ENCODE measurements around the gene FAM234B.

Gene FAM234B, protein sequence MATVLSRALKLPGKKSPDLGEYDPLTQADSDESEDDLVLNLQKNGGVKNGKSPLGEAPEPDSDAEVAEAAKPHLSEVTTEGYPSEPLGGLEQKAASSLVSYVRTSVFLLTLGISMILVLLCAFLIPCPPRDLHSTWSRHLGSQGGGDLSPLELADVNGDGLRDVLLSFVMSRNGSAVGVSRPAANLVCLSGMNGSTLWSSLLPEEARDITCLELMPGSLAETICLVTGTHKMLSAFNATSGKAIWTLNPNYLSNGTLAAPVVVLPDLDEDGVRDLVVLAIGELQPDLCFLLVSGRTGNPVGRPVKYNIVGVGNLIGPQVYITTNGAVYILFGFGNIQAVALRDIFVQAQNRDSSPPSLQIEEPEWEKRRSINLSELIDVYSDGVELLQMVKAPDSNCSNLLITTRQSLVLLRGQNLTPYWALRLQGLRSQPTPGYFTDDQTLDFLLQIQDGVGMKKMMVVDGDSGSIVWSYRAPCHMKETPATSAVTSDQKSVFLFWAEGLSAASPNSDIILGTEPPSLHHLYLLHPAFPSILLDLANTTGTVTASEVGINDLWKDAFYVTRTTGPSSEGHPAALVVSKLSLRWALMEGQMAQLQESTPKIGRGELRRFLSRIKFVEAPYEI

DNA sequence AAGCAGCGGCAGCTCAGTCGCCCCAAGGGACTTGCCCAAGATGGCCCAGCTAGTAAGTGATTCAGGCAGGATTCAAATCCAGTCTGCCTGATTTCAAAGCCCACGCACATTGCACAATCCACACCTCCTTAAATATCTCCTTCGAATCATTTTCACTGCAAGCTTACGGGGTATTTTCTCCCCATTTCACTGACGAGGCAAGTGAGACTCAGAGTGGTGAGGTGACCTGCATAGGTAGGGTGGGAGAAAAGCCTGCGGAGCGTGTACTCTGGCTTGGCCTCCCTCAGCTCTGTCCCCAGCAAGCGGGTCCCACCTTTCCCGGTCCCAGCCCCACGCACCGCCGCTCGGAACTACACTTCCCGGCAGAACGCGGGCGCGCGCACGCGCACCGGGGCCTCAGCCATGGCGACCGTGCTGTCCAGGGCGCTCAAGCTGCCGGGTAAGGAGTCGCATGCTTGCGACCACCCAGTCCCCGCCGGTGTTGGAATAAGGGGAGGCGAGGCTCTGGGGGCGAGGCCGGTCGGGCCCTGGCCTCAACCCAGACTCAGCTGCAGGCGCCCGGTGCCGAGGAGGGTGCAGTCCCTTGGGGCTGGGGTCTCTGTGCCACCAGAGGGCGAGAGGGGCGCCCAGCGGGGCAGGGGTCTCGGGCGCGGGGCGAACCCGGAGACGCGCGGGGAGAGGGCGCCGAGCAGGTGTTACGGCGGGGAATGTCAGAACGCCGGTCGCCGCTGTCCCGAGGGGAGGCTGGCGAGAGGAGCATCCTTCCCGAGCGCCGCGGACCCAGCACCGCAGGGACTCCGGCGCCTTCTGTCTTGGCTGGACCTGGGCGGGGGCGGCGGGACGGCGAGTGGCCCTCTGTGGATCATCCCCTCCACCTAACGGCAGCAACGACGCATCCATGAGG, at the start of gene FAM234B:
Gene FAM234B (plus strand): TSS at position 380 of the 904 bp plus-strand sequence. CDS start 23 bp downstream, at position 403.
- DNase-seq (ENCODE audit: low read depth in 2 of 2): peak; percentile 57 to 68

DNA sequence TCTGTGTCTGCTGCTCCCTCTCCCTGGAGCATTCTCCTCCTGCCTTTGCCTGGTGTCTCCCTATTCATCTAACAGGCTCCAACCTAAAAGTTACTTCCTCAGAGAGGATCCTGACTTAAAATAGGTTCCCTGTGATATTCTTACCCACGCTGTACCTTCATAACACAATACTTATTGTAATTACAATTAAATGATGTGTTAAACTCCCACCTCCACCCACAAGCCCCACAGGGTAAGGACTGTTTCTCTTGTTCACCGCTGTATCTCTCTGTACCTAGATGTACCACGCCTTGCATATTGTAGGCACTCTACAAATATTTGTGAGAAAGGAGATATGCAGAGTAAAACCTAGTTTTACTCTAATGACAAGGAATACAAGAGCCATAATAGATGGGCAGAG, 49.1 kb upstream of the FAM234B start:
- DNase-seq (ENCODE audit: low read depth in 2 of 2): no peak

DNA sequence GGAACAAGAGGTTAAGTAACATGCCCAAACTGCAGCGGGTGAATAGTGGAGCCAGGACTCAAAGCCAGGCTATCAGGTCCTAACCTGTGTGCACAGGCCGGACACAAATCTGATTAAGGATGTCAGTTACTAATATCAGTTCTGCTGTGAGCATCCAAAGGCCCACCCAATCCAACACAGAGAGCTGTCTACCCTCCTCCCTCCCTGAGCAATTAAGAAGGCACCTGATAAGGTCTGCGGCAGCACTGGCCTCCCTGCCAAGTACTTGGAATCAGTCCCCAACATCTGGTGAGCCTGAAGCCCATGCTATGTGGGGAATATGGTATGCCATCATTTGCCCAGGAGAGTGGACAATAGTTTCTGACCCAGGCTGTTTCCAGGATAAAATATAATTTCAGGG, 48.0 kb upstream of the FAM234B start:
- no peak for DNase-seq (ENCODE audit: low read depth in 2 of 2)

DNA sequence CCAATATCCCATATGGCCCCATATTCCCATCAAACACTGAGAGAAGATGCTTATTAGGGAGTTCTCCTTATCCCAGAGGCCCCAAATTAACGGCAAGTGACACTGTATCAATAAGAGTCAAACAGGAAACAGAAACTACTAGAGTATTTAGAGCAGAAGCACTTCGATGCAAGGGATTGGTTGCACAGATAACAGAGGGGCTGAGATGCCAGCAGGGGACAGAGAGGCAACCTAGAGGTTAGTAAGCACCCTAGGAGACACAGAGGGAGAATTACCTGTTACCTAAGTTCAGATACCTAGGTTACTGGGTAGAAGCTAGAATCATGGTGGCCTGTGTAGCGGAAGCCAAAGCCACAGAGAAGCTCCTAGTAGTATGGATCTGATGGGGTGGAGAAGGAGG, 47.0 kb upstream of the FAM234B start:
- DNase-seq (ENCODE audit: low read depth in 2 of 2): no peak

DNA sequence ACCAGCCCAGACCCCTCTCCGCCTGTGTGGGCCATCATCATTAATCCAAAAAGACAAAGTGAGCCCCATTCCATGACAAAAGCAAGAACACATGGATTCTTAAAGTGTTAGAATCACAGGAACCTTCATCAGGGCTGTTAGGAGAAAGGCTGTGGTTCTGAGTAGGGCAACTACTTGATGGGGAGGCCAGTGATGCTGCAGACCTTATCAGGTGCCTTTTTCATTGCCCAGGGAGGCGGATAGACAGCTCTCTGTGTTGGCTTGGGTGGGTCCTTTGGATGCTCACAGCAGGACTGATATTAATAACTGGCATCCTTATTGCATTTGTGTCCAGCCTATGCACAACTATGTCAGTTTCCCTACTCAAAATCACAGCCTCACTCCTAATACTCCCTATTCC, 46.4 kb upstream of the FAM234B start:
- DNase-seq (ENCODE audit: low read depth in 2 of 2): no peak

DNA sequence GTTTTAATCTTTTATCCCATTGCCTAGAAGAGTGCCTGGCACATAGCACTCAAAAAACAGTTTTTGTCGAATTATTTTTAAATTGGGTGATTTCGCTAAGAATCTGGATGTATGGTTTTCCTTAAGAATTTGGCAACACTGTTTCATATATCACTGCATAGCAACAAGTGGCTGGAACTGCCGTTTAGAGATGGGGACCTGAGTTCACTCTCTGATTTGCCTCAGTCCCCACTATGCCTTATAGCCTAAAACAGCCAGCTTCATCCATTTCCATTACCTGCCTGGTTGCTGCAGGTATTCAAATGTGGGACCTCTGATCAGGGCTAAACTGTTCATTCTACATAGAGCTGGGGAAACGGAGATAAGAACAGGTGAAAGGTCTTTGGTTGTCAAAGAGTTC, 45.9 kb upstream of the FAM234B start:
- no peak for DNase-seq (ENCODE audit: low read depth in 2 of 2)

DNA sequence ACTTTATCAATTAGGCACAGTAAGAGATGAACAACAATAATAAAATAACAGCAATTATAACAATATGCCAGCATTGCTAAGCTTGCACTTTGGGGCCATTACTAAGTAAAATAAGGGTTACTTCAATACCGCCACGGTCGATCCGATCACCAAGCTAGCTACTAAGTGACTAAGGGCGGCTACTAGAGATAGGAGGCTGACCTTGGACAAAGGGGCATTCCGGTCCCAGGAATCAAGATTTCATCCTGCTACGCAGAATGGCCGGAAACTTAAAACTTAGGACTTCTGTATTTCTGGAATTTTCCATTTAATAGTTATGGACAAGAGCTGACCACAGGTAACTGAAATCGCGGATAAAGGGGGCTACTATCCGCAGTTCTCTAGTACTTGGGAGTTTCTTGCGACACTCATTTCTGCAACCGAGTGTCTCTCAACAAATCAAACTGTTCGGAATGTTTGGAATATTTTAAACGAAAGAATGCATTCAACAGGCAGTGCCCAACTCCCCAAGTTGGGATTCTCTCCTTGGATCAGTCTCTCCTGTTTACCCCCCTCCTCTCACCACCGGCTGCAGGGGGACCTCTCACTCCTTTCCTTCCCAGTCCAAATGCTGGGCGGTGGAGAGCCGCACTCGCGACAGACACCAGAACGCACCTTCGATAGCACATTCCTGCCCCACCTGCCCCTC, 44.8 kb upstream of the FAM234B start:
- no peak for DNase-seq (ENCODE audit: low read depth in 2 of 2)

DNA sequence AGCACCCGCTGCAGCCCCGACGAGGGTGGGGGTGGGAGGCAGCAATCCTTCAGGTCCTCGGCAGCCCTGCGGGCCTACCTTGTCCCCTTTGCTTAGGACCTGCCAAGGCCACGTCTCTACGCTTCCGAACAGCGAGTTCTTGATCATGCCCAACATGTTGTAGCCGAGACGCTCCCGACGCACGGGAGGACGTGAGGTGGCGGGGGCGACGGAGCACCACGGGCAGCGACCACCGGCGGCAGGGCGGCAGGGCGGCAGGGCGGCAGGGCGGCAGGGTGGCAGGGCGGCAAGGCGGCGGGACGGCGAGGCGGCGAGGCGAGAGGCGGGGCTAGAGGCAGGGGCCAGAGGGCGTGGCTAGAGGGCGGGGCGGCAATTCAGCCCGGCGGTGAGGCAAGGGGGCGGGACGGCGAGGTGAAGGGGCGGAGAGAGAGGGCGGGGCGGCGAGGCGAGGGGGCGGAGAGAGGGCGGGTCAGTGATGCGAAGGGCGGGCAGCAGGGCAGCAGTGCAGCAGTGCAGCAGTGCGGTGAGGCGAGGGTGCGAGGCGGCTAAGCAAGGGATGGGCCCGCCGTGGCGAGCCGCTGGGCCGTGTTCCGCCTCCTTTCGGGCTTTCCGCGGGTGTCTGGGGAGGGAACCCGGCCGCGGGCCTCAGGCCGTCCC, 44.1 kb upstream of the FAM234B start, which contains the start of gene HEBP1:
Gene HEBP1 (minus strand): TSS at position 307 of the 657 bp plus-strand sequence. CDS start 151 bp downstream, at position 156.
- peak; percentile 97 for DNase-seq (ENCODE audit: low read depth in 2 of 2)

DNA sequence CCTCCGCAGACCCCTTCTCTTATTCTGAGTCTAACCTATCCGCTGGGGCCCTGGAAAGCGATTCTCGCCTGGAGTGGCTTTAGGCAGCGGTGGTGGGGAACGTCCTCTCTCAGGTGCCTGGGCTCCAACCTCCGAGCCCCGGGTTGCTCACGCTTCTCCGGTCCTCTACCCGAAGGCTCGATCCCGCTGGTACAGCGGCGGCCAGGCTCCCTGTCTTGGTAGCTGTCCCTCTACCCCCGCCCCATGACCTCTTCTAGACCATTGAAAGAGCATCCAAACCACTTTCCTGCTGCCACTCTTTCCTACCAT, 43.6 kb upstream of the FAM234B start:
- DNase-seq (ENCODE audit: low read depth in 2 of 2): peak in 1 of 2 donors; percentile 8

DNA sequence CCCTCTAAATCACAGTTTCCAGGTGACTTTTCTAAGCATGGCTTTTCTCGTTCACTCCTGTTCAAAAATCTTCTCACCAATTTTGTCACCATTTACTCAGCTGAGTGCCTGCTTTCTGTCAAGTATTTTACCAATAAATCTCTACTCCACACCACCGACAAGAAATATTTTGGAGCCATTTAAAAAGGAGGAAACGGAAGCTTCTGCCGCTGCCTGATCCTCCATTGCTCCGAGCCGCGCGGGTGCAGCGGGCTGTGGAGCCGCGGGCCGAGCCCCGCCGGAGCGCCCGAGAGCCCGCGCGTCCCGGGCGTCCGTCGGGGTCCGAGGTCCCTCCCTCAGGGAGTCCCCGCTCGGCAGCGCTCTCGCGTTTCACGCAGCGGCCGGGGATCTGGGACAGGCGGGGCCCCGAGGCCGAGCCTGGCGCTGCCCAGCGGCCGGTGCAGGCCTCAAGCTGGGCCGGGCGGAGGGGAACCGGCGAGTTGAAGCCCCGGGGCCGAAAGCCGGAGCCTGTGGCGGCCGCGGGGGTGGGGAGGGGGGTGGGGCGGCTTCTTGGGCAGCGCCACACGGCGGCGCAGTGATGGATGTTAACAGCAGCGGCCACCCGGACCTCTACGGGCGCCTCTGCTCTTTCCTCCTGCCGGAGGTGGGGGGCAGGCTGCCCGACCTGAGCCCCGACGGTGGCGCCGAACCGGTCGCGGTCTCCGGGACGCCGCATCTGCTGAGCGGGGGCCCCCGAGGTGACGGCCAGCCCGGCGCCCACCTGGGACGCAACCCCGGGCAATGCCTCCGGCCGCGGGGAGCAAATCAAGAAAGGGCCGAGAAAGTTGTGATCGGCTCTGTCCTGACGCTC, 43.0 kb upstream of the FAM234B start:
- peak in 1 of 2 donors; percentile 9 for DNase-seq (ENCODE audit: low read depth in 2 of 2)

DNA sequence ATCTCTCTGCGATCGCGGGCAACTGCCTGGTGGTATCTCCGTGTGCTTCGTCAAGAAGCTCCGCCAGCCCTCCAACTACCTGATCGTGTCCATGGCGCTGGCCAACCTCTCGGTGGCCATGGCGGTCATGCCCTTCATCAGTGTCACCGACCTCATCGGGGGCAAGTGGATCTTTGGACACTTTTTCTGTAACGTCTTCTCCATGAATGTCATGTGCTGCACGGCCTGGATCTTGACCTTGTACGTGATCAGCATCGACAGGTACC, 42.5 kb upstream of the FAM234B start:
- no peak for DNase-seq (ENCODE audit: low read depth in 2 of 2)

DNA sequence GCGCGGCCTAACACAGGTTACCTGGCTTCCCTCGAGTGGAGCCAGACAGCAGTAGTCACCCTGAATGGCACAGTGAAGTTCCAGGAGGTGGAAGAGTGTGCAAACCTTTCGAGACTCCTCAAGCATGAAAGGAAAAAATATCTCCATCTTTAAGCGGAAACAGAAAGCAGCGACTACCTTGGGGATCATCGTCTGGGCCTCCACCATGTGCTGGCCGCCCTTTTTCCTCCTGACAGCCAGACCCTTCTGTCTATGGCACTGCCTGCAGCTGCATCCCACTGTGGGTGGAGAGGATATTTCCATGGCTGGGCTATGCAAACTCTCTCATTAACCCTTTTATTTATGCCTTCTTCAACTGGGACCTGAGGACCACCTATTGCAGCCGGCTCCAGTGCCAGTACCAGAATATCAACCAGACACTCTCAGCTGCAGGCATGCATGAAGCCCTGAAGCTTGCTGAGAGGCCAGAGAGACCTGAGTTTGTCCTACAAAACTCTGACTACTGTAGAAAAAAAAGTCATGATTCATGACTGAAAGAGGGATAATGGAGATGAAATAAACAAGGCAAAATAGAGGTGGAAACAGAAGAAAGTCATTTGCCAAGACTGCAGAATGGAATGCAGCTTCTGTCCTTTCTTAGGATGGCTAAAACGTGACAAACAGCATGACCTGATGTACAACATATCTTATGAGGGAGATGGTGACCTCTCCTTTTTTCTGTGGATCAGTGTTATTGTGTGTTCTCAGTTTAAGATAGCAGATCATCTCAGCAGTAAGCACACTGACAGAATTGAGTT, 41.7 kb upstream of the FAM234B start:
- DNase-seq (ENCODE audit: low read depth in 2 of 2): no peak

DNA sequence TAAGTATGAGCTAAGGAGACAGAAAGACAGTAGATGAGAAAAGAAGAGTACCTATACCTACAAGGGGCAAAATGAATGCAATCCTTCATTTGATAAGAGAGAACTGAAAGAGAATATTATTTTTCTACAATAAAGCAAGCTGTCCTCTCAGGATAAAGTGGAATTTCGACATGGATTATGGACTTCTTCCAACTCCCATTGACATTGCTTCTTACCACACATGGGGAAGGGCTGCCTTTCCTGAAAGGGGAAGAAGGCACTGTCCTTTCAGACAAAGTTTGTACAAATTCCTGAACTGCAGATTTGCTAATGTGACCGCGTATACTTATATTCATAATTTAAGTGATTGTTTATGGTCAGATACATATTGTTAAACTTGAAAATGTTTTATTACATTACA, 39.8 kb upstream of the FAM234B start:
- no peak for DNase-seq (ENCODE audit: low read depth in 2 of 2)

DNA sequence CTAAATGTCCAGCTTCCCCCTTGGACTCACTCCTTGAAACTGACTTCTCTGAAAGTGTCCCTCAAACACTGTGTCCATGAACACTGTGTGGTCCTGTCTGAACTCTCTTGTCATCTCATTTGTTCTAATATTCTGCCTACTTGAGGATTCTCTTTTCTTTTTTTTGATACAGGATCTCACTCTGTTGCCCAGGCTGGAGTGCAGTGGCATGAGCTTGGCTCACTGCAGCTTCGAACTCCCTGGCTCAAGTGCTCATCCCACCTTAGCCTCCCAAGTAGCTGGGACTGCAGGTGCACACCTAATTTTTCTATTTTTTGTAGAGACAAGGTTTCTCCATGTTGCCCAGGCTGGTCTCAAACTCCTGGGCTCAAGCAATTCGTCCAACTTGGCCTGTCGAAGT, 39.2 kb upstream of the FAM234B start:
- no peak for DNase-seq (ENCODE audit: low read depth in 2 of 2)

DNA sequence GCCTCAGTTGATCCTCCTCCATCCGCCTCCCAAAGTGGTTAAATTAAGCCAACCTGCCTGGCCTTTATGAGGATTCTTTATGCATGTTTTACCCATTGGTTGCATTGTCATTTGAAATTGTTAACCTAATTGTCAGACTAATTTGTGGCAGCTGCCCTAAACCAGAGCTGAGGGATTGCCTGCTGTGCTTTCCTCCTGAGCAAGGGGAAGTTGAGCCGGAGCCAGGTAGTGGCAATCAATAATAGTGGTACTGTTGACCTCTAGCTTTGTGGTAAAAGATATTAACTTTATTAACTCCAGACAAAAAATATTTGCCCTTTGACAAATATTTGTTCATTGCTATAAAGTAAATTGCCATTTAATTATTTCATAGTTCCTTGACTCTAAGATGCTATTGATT, 38.5 kb upstream of the FAM234B start:
- DNase-seq (ENCODE audit: low read depth in 2 of 2): no peak

DNA sequence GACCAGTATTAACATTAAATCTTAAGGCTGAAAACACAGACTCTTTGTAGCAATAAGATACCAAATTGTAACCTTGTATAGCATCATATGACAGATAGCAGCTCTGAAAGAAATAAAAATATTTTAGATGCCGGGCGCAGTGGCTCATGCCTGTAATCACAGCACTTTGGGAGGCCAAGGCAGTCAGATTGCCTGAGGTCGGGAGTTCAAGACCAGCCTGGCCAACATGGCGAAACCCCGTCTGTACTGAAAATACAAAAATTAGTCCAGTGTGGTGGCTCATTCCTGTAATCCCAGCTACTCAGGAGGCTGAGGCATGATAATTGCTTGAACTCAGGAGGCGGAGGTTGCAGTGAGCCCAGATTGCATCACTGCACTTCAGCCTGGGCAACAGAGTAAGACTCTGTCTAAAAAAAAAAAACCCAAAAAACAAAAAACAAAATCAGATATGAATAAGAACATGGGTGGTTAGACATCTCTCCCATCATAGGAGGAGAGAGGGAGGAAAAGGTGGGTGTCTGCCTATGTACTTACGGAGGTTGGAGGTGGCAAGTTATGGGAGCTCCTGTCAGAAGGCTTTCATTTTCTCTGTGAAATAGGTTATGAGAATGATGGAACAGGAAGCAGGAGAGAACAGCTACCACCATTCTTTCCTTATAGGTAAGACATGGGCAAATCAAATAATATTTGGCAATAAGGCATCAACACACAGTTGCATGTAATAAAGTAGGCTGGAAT, 36.5 kb upstream of the FAM234B start:
- no peak for DNase-seq (ENCODE audit: low read depth in 2 of 2)

DNA sequence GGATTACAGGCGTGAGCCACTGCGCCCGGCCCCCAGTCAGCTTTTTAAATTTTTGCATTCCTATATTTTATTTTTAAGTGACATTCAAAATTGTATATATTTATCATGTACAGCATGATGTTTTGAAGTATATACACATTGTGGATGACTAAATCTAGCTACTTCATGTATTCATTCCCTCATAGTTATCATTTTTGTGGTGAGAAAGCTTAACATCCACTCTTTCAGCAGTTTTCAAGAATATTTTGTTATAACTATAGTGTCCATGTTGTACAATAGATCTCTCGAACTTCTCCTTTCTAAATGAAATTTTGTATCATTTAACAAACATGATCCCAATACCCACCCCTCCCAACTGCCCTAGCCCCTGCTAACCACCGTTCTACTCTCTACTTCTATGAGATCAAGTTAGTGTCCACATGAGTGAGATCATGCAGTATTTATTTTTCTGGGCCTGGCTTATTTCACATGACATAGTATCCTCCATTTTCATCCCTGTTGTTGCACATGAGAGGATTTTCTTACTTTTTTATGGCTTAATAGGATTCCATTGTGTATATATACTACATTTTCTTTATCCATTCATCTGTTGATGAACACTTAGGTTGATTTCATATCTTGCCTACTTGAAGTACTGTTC, 35.3 kb upstream of the FAM234B start:
- no peak for DNase-seq (ENCODE audit: low read depth in 2 of 2)

DNA sequence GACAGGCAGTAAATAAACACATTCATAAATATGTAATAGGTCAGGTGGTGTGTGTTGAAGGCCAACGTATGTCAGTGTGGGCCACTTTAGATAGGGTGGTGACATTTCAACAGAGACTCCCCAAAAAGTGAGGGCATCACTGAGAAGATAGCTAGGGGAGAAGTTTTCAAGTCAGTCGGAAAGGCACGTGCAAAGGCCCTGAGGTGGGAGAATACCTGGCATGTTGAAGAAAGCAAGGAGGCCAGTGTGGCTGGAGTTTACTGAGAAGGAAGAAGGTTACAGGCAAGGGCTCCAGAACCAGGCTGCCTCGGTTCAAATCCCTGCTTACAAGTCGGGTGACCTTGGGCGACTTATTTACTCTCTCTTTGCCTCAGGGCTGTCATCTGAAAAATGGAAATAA, 33.1 kb upstream of the FAM234B start:
- no peak for DNase-seq (ENCODE audit: low read depth in 2 of 2)

DNA sequence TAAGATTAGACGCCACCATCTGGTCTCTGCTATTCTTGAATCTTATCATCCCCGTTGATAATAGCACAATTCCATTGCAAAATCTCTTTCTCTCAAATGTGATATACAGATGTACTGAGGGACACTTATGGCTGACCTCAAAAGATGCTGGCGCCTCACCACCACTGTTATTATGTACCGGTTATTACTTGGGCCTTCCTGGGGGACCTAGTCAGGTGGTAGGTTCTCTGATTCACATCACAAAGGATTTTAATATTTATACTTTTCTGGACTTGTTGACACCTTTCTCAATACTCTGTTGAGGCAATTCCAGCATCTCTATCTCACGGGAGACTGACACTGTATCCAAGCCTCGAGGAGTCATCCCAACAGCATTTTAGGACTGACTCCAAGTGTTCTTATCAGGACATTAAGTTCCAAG, 21.3 kb upstream of the FAM234B start:
- no peak for DNase-seq (ENCODE audit: low read depth in 2 of 2)
